T-helper 1 cell treated with Interleukin-12 subunit alpha and Interleukin-12 subunit beta and Interleukin-4 antibody, amounts not matched to agents 30 μg/mL and 1 μg/mL, for 36 hours (primary cell): ENCODE measurements around the gene WDR64.

Experiments used
- H3K27ac Mint-ChIP-seq: one replicate; pipeline ENCODE4 v1.8.0; 2021; ENCODE audit warnings: mild to moderate bottlenecking, mixed read lengths
- H3K27me3 Mint-ChIP-seq: one replicate; pipeline ENCODE4 v1.8.0; 2021; ENCODE audit warnings: low read depth, mixed read lengths
- H3K36me3 Mint-ChIP-seq: one replicate; pipeline ENCODE4 v1.8.0; 2021; ENCODE audit warnings: low read depth, mixed read lengths
- H3K4me1 Mint-ChIP-seq: one replicate; pipeline ENCODE4 v1.8.0; 2021; ENCODE audit warnings: low read depth, mixed read lengths
- H3K4me3 Mint-ChIP-seq: one replicate; pipeline ENCODE4 v1.8.0; 2021; ENCODE audit warnings: mild to moderate bottlenecking, moderate library complexity, mixed read lengths
- H3K9me3 Mint-ChIP-seq: one replicate; pipeline ENCODE4 v1.8.0; 2021; ENCODE audit warnings: mixed read lengths

WDR64 gene

GRCh38 chr1:241742084-241742483 lies 90.0 kb downstream of the WDR64 start:
- H3K4me1 Mint-ChIP-seq = no peaks in the 10 kb centered on the region

GRCh38 chr1:241744591-241744990 lies 92.5 kb downstream of the WDR64 start:
- Mint-ChIP-seq H3K4me1 (no peaks in the 10 kb centered on the region), H3K27me3 (no peaks in the 10 kb centered on the region), H3K27ac (no peak overlapping the region), H3K9me3 (no peaks in the 10 kb centered on the region), H3K36me3 (no peaks in the 10 kb centered on the region), H3K4me3 (no peak overlapping the region)

More at GRCh38 chr1:241742084-241742483, 90.0 kb downstream of the WDR64 start:
- Mint-ChIP-seq H3K36me3 (no peaks in the 10 kb centered on the region), H3K27ac (no peak overlapping the region), H3K9me3 (no peaks in the 10 kb centered on the region), H3K27me3 (no peaks in the 10 kb centered on the region), H3K4me3 (no peak overlapping the region)

DNA sequence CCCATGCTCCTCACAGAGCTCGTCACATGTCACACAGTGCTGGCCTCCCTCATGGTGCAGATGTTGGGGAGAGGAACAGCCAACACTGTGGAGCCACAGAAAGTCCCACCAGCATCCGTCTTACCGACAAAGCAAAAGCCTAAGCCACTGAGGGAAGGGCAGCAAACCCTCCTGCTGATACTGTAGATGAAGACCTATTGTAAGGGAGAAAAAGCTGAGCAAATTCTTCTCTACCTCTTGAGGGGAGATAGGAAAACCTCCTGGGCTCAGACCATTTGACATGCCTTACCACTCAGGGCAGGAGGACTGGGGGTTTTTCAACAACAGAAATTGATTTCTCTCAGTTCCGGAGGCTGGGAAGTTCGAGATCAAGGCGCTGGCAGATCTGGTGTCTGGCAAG lies 95.9 kb downstream of the WDR64 start:
- H3K4me1 Mint-ChIP-seq = no peaks in the 10 kb centered on the region
- H3K4me3 Mint-ChIP-seq = no peak overlapping the region

GRCh38 chr1:241749041-241749944 lies 97.2 kb downstream of the WDR64 start:
- H3K27ac Mint-ChIP-seq = no peak overlapping the region

More for the DNA sequence above, 95.9 kb downstream of the WDR64 start:
- Mint-ChIP-seq H3K27me3 (no peaks in the 10 kb centered on the region), H3K27ac (no peak overlapping the region), H3K9me3 (no peaks in the 10 kb centered on the region), H3K36me3 (no peaks in the 10 kb centered on the region)

DNA sequence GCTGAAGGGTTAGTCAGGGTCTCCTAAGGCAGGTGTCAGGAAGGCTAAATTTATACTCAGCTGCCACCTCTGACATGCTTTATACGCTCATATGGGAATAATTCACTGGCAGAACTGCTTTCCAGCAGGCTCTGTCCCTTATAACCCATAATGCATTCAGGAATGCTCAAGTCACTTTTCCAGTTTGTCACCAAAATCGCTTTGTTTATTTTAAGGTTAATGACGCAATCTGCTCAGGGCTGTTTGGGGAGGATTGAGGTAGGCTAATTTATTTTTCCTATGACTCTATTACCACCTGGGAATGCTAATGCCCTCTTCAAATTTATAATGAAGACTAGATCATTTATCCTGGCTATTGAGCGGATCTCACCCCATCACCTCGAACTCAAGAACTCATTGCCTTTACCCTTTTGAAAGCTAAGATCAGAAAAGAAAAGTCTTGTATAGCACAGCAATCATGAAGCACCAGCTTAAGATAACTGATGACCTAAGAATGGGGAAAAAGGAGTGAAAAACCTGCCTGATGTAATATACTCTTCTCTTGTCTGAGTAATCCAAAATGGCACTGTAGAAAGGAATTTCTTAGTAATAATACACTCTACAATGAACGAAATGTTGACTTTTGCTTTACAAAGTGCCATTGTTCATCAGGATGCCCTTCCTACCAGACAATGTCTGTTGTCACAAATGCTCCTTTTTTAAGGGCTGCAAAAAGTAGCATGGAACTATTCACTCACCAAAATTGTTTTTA lies 98.0 kb downstream of the WDR64 start:
- Mint-ChIP-seq H3K36me3 (no peaks in the 10 kb centered on the region), H3K9me3 (no peaks in the 10 kb centered on the region), H3K27me3 (no peaks in the 10 kb centered on the region), H3K27ac (no peak overlapping the region), H3K4me1 (no peaks in the 10 kb centered on the region), H3K4me3 (no peak overlapping the region)

More at GRCh38 chr1:241749041-241749944, 97.2 kb downstream of the WDR64 start:
- Mint-ChIP-seq H3K4me1 (no peaks in the 10 kb centered on the region), H3K36me3 (no peaks in the 10 kb centered on the region), H3K4me3 (no peak overlapping the region), H3K27me3 (no peaks in the 10 kb centered on the region), H3K9me3 (no peaks in the 10 kb centered on the region)

- Mint-ChIP-seq H3K36me3 (no peaks in the 10 kb centered on the region), H3K27ac (no peak overlapping the region), H3K4me3 (no peak overlapping the region), H3K27me3 (no peaks in the 10 kb centered on the region), H3K9me3 (no peaks in the 10 kb centered on the region), H3K4me1 (no peaks in the 10 kb centered on the region)
Measured at GRCh38 chr1:241751524-241751923, 99.4 kb downstream of the WDR64 start.

DNA sequence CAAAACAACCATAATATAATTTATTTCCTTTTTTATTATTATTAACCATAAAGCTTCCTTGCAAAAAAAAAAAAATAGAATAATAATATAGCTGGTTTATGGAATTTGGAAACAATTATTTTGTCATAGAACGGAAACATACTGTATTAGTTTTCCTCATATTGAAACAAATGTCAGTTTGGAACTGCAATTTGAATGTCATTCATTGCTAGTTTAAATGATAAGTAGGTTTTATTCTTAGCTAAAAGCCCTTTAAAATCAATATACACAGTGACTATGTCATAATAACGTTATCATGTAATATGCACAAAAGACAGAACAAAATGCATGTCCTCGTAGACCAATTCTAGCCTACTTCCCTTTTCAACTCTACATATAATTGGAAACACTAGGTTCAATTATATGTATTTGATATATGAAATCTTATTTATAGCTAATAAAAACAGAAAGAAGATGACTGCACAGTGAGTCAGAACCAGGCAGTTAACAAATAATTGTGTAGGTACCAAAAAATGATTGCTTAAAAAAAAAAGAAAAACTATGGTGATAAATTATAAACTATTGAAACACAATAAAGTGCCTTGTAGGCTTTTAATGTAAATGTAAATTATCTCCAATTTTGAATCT lies 110.7 kb downstream of the WDR64 start:
- Mint-ChIP-seq H3K36me3 (no peaks in the 10 kb centered on the region), H3K4me3 (no peak overlapping the region), H3K4me1 (no peaks in the 10 kb centered on the region), H3K9me3 (no peaks in the 10 kb centered on the region), H3K27me3 (no peaks in the 10 kb centered on the region), H3K27ac (no peak overlapping the region)

- no peak overlapping the region for H3K27ac Mint-ChIP-seq
- H3K36me3 Mint-ChIP-seq = no peaks in the 10 kb centered on the region
- peaks cover 3% of the 10 kb centered on the region for H3K27me3 Mint-ChIP-seq
- H3K4me3 Mint-ChIP-seq = no peak overlapping the region
- H3K9me3 Mint-ChIP-seq = no peaks in the 10 kb centered on the region
- H3K4me1 Mint-ChIP-seq = no peaks in the 10 kb centered on the region
Measured at GRCh38 chr1:241765390-241765789, 113.3 kb downstream of the WDR64 start.

- Mint-ChIP-seq H3K4me3 (no peak overlapping the region), H3K36me3 (no peaks in the 10 kb centered on the region), H3K4me1 (no peaks in the 10 kb centered on the region), H3K27ac (no peak overlapping the region), H3K9me3 (no peaks in the 10 kb centered on the region), H3K27me3 (peaks cover 3% of the 10 kb centered on the region)
Measured at GRCh38 chr1:241767737-241768136, 115.7 kb downstream of the WDR64 start.

DNA sequence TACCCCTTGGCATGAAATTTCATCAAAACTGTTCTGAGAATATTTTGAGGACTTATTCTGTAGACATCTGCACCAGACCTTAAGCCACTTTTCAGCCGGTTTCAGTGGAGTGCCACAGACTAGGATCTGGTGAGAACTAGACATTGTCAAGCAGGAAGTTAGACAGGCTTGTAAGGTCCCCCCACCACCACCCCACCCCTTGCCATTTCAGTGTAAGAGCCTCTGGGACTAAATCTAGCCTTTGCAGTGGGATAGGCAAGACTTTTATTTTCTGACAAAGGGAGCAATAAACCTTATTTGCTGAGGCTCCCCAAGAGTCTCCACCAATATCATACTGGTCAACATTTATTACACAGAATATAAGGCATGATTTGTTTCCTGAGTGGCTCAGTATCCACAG lies 118.0 kb downstream of the WDR64 start:
- peaks cover 3% of the 10 kb centered on the region for H3K27me3 Mint-ChIP-seq
- no peaks in the 10 kb centered on the region for H3K9me3 Mint-ChIP-seq
- no peaks in the 10 kb centered on the region for H3K4me1 Mint-ChIP-seq
- no peak overlapping the region for H3K27ac Mint-ChIP-seq
- no peak overlapping the region for H3K4me3 Mint-ChIP-seq
- no peaks in the 10 kb centered on the region for H3K36me3 Mint-ChIP-seq

DNA sequence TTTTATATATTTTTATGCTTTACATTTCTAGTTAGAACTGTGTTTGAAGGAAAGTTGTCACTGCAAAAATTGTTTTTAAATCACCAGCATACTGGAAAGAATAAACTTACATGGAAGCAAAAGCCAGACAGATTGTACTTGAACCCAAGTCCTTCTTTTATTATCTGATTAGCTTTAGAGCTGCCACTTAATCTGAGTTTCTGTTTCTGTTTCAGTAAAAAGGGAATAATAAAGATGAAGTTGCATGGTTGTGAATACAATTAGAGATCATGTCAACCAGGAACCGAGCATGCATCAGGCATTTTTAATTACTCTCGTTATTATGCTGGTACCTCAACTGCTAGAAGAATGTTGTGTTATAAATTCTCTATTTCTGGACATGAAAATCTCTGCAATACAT lies 119.0 kb downstream of the WDR64 start:
- Mint-ChIP-seq H3K4me3 (no peak overlapping the region), H3K9me3 (no peaks in the 10 kb centered on the region), H3K27me3 (peaks cover 3% of the 10 kb centered on the region), H3K27ac (no peak overlapping the region), H3K4me1 (no peaks in the 10 kb centered on the region), H3K36me3 (no peaks in the 10 kb centered on the region)

DNA sequence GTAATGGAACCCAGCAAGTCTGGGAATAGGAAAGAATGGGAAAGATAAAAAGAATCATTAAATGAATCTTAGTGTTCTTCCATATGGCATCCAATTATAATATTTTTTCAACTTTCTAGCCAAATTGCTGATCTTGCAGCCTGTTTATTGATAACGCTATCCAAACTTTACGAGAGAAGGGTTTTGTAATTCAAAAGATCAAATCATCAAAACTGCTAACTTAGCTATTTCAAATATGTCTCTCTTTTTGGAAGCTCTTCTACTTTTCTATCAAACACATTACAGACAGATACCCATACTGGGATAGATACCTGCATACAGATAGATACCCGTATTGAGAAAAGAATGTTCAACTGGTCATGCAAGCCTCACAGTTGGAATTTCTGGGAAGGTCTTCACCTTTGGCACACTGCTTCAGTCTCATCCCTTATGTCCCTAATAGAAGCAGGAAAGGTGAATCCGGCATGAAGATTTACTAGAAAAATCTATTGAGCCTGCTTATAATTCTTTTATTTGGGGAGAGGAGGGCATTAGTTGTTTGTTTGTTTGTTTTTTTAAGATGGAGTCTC lies 120.9 kb downstream of the WDR64 start:
- Mint-ChIP-seq H3K4me1 (no peaks in the 10 kb centered on the region), H3K4me3 (no peak overlapping the region), H3K27ac (no peak overlapping the region), H3K9me3 (no peaks in the 10 kb centered on the region), H3K27me3 (peaks cover 7% of the 10 kb centered on the region), H3K36me3 (no peaks in the 10 kb centered on the region)

- no peaks in the 10 kb centered on the region for H3K36me3 Mint-ChIP-seq
- no peak overlapping the region for H3K4me3 Mint-ChIP-seq
- no peaks in the 10 kb centered on the region for H3K9me3 Mint-ChIP-seq
- H3K27ac Mint-ChIP-seq = no peak overlapping the region
- H3K27me3 Mint-ChIP-seq = peaks cover 7% of the 10 kb centered on the region
- H3K4me1 Mint-ChIP-seq = no peaks in the 10 kb centered on the region
Measured at GRCh38 chr1:241773991-241774390, 121.9 kb downstream of the WDR64 start.

GRCh38 chr1:241775021-241775420 lies 122.9 kb downstream of the WDR64 start:
- Mint-ChIP-seq H3K27ac (no peak overlapping the region), H3K36me3 (no peaks in the 10 kb centered on the region), H3K4me1 (no peaks in the 10 kb centered on the region), H3K4me3 (no peak overlapping the region), H3K27me3 (peaks cover 6% of the 10 kb centered on the region), H3K9me3 (no peaks in the 10 kb centered on the region)
